HL-60 (cell line): ENCODE measurements around the gene SCYL2.
"Not testable (repeated sequence)": the region's sequence is repeated elsewhere in the genome, so short reads cannot be mapped to it uniquely, and the experiment has no call there.

Experiments
- DNase-seq, 2 experiments: peaks; one replicate each; pipeline ENCODE4 v3.0.0-alpha.2; 2010 to 2020; ENCODE audit warnings: low read depth in 1 of 2, low spot score in 1 of 2
- H3K27ac ChIP-seq: fragments of 250-450 bp; sonication (Bioruptor Pico); replicated peaks from 2 replicates; pipeline ENCODE4 v1.5.1; 2020; ENCODE audit warnings: mild to moderate bottlenecking, moderate library complexity
- H3K27me3 ChIP-seq: fragments of 250-450 bp; sonication (Bioruptor Pico); 2 replicates; pipeline ENCODE4 v1.5.1; 2021; ENCODE audit warnings: mild to moderate bottlenecking, moderate library complexity; ENCODE audit not compliant: insufficient read depth, poor library complexity, severe bottlenecking
- H3K4me3 ChIP-seq: replicated peaks from 2 replicates; pipeline ENCODE4 v1.5.1; 2011; ENCODE audit warnings: mild to moderate bottlenecking, control low read depth, low read length; ENCODE audit not compliant: insufficient read depth
- CTCF ChIP-seq: IDR thresholded peaks from one replicate; pipeline ENCODE4 v1.5.1; 2011; ENCODE audit warnings: low read length, control low read depth, inconsistent platforms; ENCODE audit not compliant: insufficient read depth
- GABPA ChIP-seq: IDR thresholded peaks from 2 replicates; pipeline ENCODE4 v1.6.1; 2012; ENCODE audit warnings: low read depth
- POLR2AphosphoS5 ChIP-seq: IDR thresholded peaks from 2 replicates; pipeline ENCODE4 v1.6.1; 2012; ENCODE audit warnings: low read depth
- REST ChIP-seq: IDR thresholded peaks from 2 replicates; pipeline ENCODE4 v1.6.1; 2012; ENCODE audit warnings: low read depth; ENCODE audit not compliant: insufficient replicate concordance
- SPI1 ChIP-seq: IDR thresholded peaks from 2 replicates; pipeline ENCODE4 v1.6.1; 2012; ENCODE audit warnings: low read depth, mild to moderate bottlenecking, borderline replicate concordance

SCYL2 gene

GRCh38 chr12:100302081-100302480 is 35.1 kb downstream of the SCYL2 start:
- TF ChIP-seq POLR2AphosphoS5: no peak
- no peak for TF ChIP-seq GABPA
- no peak for TF ChIP-seq CTCF
- TF ChIP-seq REST: no peak
- TF ChIP-seq SPI1: no peak
- H3K27me3 ChIP-seq: no peaks in the 10 kb centered on the region
- no peak overlapping the region for H3K27ac ChIP-seq
- H3K4me3 ChIP-seq: no peak overlapping the region
- no peak for DNase-seq

- no peaks in the 10 kb centered on the region for H3K27me3 ChIP-seq
- no peak overlapping the region for H3K4me3 ChIP-seq
- TF ChIP-seq GABPA: no peak
- no peak for TF ChIP-seq POLR2AphosphoS5
- TF ChIP-seq SPI1: no peak
- no peak for TF ChIP-seq CTCF
- TF ChIP-seq REST: no peak
- no peak overlapping the region for H3K27ac ChIP-seq
- no peak for DNase-seq
Observed at GRCh38 chr12:100303831-100304230, 36.9 kb downstream of the SCYL2 start.

- H3K27me3 ChIP-seq: not testable (repeated sequence)
Observed at GRCh38 chr12:100304334-100304733, 37.4 kb downstream of the SCYL2 start.

GRCh38 chr12:100308138-100308537 is 41.2 kb downstream of the SCYL2 start:
- not testable (repeated sequence) for H3K27me3 ChIP-seq, H3K4me3 ChIP-seq, H3K27ac ChIP-seq, DNase-seq

More at GRCh38 chr12:100304334-100304733, 37.4 kb downstream of the SCYL2 start:
- H3K4me3 ChIP-seq, H3K27ac ChIP-seq, DNase-seq: not testable (repeated sequence)

GRCh38 chr12:100311317-100311716 is 44.3 kb downstream of the SCYL2 start:
- no peak for DNase-seq
- H3K27ac ChIP-seq: no peak overlapping the region
- no peak for TF ChIP-seq SPI1
- TF ChIP-seq REST: no peak
- TF ChIP-seq CTCF: no peak
- TF ChIP-seq POLR2AphosphoS5: no peak
- no peak for TF ChIP-seq GABPA
- H3K4me3 ChIP-seq: no peak overlapping the region
- H3K27me3 ChIP-seq: no peaks in the 10 kb centered on the region
